MM.1S (cell line): Measurements from ENCODE around the gene RAVER2.
"Not testable (repeated sequence)": the region's sequence is repeated elsewhere in the genome, so short reads cannot be mapped to it uniquely, and the experiment has no call there.

Source experiments
- DNase-seq: peaks from one replicate; pipeline ENCODE4 v3.0.0-alpha.2; 2015
- H2AFZ ChIP-seq: fragments of 300-600 bp; sonication (generic); 2 replicates; pipeline ENCODE4 v1.6.0; 2016; ENCODE audit warnings: antibody characterized with exemption, low read length
- H3F3A ChIP-seq: fragments of 300-600 bp; sonication (generic); 2 replicates; pipeline ENCODE4 v1.6.1; 2016; ENCODE audit warnings: mild to moderate bottlenecking, antibody characterized with exemption, low read length, moderate library complexity, mixed read lengths; ENCODE audit not compliant: insufficient read depth
- H3K27ac ChIP-seq: fragments of 300-600 bp; sonication (generic); 2 replicates; pipeline ENCODE4 v1.5.1; 2016; ENCODE audit warnings: mild to moderate bottlenecking, low read length
- H3K27me3 ChIP-seq: fragments of 300-600 bp; sonication (generic); replicated peaks from 2 replicates; pipeline ENCODE4 v1.6.0; 2016; ENCODE audit warnings: low read length; ENCODE audit not compliant: insufficient read depth
- H3K36me3 ChIP-seq: fragments of 300-600 bp; sonication (generic); replicated peaks from 2 replicates; pipeline ENCODE4 v1.6.1; 2016; ENCODE audit warnings: mild to moderate bottlenecking, low read length, mixed read lengths; ENCODE audit not compliant: insufficient read depth
- H3K4me1 ChIP-seq: fragments of 300-600 bp; sonication (generic); 2 replicates; pipeline ENCODE4 v1.6.1; 2016; ENCODE audit warnings: low read length, mixed read lengths
- H3K4me2 ChIP-seq: fragments of 300-600 bp; sonication (generic); 2 replicates; pipeline ENCODE4 v1.6.0; 2016; ENCODE audit warnings: low read depth, low read length
- H3K4me3 ChIP-seq: fragments of 300-600 bp; sonication (generic); 2 replicates; pipeline ENCODE4 v1.5.1; 2016; ENCODE audit warnings: low read length, mixed read lengths
- H3K79me2 ChIP-seq: fragments of 300-600 bp; sonication (generic); 2 replicates; pipeline ENCODE4 v1.6.1; 2016; ENCODE audit warnings: mixed run types, low read length, mixed read lengths
- H3K9ac ChIP-seq: fragments of 300-600 bp; sonication (generic); 2 replicates; pipeline ENCODE4 v1.6.1; 2016; ENCODE audit warnings: low read length, mixed read lengths
- H3K9me2 ChIP-seq: fragments of 300-600 bp; sonication (generic); replicated peaks from 2 replicates; pipeline ENCODE4 v1.6.1; 2016; ENCODE audit warnings: mild to moderate bottlenecking, low read length, mixed read lengths; ENCODE audit not compliant: insufficient read depth
- H3K9me3 ChIP-seq: fragments of 300-600 bp; sonication (generic); replicated peaks from 2 replicates; pipeline ENCODE4 v1.6.1; 2016; ENCODE audit warnings: mild to moderate bottlenecking, low read length, mixed read lengths; ENCODE audit not compliant: insufficient read depth
- H4K20me1 ChIP-seq: fragments of 300-600 bp; sonication (generic); 2 replicates; pipeline ENCODE4 v1.6.1; 2016; ENCODE audit warnings: mild to moderate bottlenecking, low read length, moderate library complexity, mixed read lengths; ENCODE audit not compliant: insufficient read depth
- EZH2 ChIP-seq: fragments of 300-600 bp; sonication (generic); optimal IDR thresholded peaks from 2 replicates; pipeline ENCODE3; 2017; ENCODE audit warnings: low read depth, mild to moderate bottlenecking, antibody characterized with exemption, low read length, mixed read lengths
- EZH2phosphoT487 ChIP-seq: fragments of 300-600 bp; sonication (generic); IDR thresholded peaks from 2 replicates; pipeline ENCODE4 v1.6.1; 2018; ENCODE audit warnings: antibody characterized with exemption, low read length
- TF ChIP-seq, protein P1 (sequence below): fragments of 300-600 bp; sonication (generic); IDR thresholded peaks from 2 replicates; pipeline ENCODE4 v1.5.1; 2016; ENCODE audit warnings: antibody characterized with exemption, low read length, mixed read lengths

RAVER2 gene

DNA sequence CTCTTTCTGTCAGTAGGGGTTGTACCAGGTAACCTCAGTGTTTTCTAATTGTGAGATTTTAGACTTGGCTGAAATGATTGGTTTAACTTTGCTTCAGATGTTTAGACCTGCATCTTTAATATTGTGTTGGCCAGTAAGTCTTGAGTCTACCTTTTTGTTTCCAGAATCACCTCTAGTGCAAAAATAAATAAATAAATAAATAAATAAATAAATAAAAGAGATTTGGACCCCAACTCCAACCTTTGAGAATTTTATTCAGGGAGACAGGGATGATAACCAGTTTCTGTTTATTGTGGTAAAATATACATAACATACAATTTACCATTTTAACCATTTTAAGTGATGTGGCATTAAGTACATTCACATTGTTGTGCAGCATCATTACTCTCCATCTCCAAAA, 64.4 kb downstream of the RAVER2 start:
- no peak overlapping the region for H3K4me3 ChIP-seq
- DNase-seq: no peak
- H3K27me3 ChIP-seq: no peaks in the 10 kb centered on the region
- H3K9ac ChIP-seq: no peak overlapping the region
- no peaks in the 10 kb centered on the region for H3K4me1 ChIP-seq
- no peaks in the 10 kb centered on the region for H3K9me3 ChIP-seq
- no peaks in the 10 kb centered on the region for H4K20me1 ChIP-seq
- H3K9me2 ChIP-seq: no peaks in the 10 kb centered on the region
- H3K36me3 ChIP-seq: no peaks in the 10 kb centered on the region
- no peak overlapping the region for H3K27ac ChIP-seq
- no peaks in the 10 kb centered on the region for H3K79me2 ChIP-seq
- no peak overlapping the region for H3K4me2 ChIP-seq
- H3F3A ChIP-seq: no peaks in the 10 kb centered on the region
- TF ChIP-seq EZH2 (no peak), EZH2phosphoT487 (no peak)
- TF ChIP-seq, protein P1, sequence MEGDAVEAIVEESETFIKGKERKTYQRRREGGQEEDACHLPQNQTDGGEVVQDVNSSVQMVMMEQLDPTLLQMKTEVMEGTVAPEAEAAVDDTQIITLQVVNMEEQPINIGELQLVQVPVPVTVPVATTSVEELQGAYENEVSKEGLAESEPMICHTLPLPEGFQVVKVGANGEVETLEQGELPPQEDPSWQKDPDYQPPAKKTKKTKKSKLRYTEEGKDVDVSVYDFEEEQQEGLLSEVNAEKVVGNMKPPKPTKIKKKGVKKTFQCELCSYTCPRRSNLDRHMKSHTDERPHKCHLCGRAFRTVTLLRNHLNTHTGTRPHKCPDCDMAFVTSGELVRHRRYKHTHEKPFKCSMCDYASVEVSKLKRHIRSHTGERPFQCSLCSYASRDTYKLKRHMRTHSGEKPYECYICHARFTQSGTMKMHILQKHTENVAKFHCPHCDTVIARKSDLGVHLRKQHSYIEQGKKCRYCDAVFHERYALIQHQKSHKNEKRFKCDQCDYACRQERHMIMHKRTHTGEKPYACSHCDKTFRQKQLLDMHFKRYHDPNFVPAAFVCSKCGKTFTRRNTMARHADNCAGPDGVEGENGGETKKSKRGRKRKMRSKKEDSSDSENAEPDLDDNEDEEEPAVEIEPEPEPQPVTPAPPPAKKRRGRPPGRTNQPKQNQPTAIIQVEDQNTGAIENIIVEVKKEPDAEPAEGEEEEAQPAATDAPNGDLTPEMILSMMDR: no peak
- no peak overlapping the region for H2AFZ ChIP-seq

DNA sequence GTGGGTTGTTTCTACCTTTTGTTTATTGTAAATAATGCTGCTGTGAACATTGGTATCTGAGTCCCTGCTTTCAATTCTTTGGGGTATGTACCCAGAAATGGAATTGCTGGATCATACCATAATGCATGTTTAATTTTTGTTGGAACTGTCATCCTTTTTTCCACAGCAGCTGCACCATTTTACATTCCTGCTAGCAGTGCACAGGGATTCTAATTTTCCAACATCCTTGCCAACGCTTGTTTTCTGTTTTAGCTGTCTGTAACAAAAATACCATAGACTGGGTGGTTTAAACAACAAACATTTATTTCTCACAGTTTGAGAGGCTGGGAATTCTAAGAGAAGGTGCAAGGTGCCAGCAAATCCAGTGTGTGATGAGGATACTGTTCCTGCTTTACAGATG, 65.1 kb downstream of the RAVER2 start:
- no peak overlapping the region for H3K9ac ChIP-seq
- TF ChIP-seq, protein P1: no peak
- TF ChIP-seq EZH2 (no peak), EZH2phosphoT487 (no peak)
- H4K20me1 ChIP-seq: no peaks in the 10 kb centered on the region
- H3K36me3 ChIP-seq: no peaks in the 10 kb centered on the region
- H3K9me3 ChIP-seq: no peaks in the 10 kb centered on the region
- H3K9me2 ChIP-seq: no peaks in the 10 kb centered on the region
- no peaks in the 10 kb centered on the region for H3K79me2 ChIP-seq
- H3K4me3 ChIP-seq: no peak overlapping the region
- no peak for DNase-seq
- no peak overlapping the region for H3K4me2 ChIP-seq
- H2AFZ ChIP-seq: no peak overlapping the region
- H3K4me1 ChIP-seq: no peaks in the 10 kb centered on the region
- no peaks in the 10 kb centered on the region for H3K27me3 ChIP-seq
- H3F3A ChIP-seq: no peaks in the 10 kb centered on the region
- no peak overlapping the region for H3K27ac ChIP-seq

DNA sequence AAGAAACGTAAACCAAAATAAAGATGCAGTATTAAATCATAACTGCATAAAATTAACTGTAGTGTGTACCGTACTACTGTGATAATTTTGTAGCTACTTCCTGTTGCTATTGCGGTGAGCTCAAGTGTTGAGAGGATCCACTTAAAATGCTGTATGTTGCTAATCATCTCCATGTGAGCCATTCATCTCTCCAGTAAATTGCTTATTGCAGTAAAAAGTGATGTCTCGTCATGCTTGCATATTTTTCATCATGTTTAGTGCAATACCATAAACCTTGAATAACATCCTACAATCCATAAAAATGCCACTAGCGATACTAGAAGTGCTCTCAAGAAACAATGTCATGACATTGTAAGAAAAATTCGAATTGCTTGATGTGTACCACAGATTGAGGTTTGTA, 66.3 kb downstream of the RAVER2 start:
- Histone ChIP-seq H3K79me2 (no peaks in the 10 kb centered on the region), H3K27ac (no peak overlapping the region), H3K27me3 (no peaks in the 10 kb centered on the region), H3K36me3 (no peaks in the 10 kb centered on the region), H3K4me3 (no peak overlapping the region), H3K9ac (no peak overlapping the region), H3K9me3 (no peaks in the 10 kb centered on the region), H3F3A (no peaks in the 10 kb centered on the region), H3K9me2 (no peaks in the 10 kb centered on the region), H4K20me1 (no peaks in the 10 kb centered on the region), H3K4me2 (no peak overlapping the region), H3K4me1 (no peaks in the 10 kb centered on the region), H2AFZ (no peak overlapping the region)
- TF ChIP-seq, protein P1: no peak
- TF ChIP-seq EZH2phosphoT487: no peak
- no peak for DNase-seq

DNA sequence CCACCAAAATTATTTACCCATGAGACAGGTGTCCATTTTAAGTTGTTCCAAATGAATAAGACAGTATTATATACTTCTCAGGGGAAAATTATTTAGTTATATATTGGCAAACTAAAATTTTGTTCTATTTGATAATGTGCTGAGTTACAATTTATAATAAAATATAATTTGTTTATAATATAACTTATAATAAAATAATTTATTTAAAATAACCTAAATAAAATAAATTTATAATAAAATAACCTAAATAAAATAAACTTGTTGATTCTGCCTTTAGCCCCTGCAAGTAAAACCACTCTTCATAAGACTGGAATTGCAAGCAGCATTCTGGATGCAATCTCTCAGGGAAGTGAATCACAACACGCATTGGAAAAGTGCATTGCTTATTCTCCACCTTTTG, 69.6 kb downstream of the RAVER2 start:
- H3K27me3 ChIP-seq: no peaks in the 10 kb centered on the region
- H3F3A ChIP-seq: no peaks in the 10 kb centered on the region
- no peaks in the 10 kb centered on the region for H3K9me3 ChIP-seq
- TF ChIP-seq, protein P1: no peak
- TF ChIP-seq EZH2 (no peak), EZH2phosphoT487 (no peak)
- H3K79me2 ChIP-seq: no peaks in the 10 kb centered on the region
- no peaks in the 10 kb centered on the region for H3K9me2 ChIP-seq
- no peaks in the 10 kb centered on the region for H3K36me3 ChIP-seq
- no peak overlapping the region for H3K4me3 ChIP-seq
- H3K9ac ChIP-seq: no peak overlapping the region
- no peak overlapping the region for H3K27ac ChIP-seq
- H2AFZ ChIP-seq: no peak overlapping the region
- H3K4me1 ChIP-seq: no peaks in the 10 kb centered on the region
- DNase-seq: no peak
- no peak overlapping the region for H3K4me2 ChIP-seq
- no peaks in the 10 kb centered on the region for H4K20me1 ChIP-seq

DNA sequence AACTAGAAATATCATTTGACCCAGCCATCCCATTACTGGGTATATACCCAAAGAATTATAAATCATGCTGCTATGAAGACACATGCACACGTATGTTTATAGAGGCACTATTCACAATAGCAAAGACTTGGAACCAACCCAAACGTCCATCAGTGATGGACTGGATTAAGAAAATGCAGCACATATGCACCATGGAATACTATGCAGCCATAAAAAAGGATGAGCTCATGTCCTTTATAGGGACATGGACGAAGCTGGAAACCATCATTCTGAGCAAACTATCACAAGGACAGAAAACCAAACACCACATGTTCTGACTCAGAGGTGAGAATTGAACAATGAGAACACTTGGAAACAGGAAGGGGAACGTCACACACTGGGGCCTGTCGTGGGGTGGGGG, 72.5 kb downstream of the RAVER2 start:
- H3K4me1 ChIP-seq, H3K36me3 ChIP-seq, H3K79me2 ChIP-seq, H2AFZ ChIP-seq, H3K9me3 ChIP-seq, H3K4me2 ChIP-seq, H3K4me3 ChIP-seq, DNase-seq, H3K9ac ChIP-seq, H3K9me2 ChIP-seq, H3K27me3 ChIP-seq, H4K20me1 ChIP-seq, H3F3A ChIP-seq, H3K27ac ChIP-seq: not testable (repeated sequence)
